ENCODE data around the gene MAPKAPK2.

The MAPKAPK2 gene

GRCh38 chr1:206661161-206661820 lies 23.4 kb upstream of the MAPKAPK2 start:
- no peak for DNase-seq

GRCh38 chr1:206662396-206663092 lies 22.2 kb upstream of the MAPKAPK2 start:
- no peak for DNase-seq

GRCh38 chr1:206663362-206663761 lies 21.3 kb upstream of the MAPKAPK2 start:
- DNase-seq = no peak

DNA sequence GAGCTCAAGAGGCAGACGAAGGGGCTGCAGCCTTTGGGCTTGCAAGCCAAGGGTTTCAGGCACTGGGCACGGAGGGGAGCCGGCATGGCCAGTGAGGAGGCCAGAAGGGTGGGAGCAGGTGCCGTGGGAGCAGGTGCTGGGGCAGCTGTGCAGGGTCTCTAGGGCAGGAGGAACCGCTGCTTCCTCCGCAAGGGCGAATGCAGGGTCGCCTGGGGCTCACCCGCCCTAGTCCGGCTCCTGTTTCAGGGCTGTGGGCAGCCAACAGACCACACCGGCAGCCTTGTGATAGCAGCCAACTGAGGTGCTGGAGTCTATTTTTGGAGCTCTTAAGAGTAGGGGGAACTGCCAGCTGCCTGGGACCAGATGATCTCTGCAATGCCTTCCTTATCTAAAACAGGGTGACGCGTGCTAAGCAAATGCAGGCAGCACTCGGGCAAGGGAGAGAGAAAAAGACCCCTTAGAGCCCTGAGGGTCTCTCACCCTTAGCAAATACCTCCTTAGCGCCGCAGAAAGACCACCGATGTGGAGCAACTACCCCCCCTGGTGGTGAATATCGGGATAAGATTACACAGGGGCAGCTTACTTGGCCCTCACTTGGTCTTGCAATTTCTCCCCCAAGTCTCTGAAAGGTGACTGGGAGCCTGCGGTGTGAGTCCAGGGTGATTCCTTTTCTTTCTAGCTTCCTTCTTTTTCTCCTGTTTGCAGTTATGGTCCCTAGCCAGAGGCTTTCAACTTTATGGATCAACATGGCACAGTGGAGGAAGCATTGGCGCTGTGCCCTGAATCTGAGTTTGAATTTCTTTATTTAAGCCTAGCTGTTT lies 20.7 kb upstream of the MAPKAPK2 start:
- DNase-seq = no peak

GRCh38 chr1:206664740-206665139 lies 20.0 kb upstream of the MAPKAPK2 start:
- DNase-seq = no peak

GRCh38 chr1:206666031-206666561 lies 18.6 kb upstream of the MAPKAPK2 start:
- no peak for DNase-seq

DNA sequence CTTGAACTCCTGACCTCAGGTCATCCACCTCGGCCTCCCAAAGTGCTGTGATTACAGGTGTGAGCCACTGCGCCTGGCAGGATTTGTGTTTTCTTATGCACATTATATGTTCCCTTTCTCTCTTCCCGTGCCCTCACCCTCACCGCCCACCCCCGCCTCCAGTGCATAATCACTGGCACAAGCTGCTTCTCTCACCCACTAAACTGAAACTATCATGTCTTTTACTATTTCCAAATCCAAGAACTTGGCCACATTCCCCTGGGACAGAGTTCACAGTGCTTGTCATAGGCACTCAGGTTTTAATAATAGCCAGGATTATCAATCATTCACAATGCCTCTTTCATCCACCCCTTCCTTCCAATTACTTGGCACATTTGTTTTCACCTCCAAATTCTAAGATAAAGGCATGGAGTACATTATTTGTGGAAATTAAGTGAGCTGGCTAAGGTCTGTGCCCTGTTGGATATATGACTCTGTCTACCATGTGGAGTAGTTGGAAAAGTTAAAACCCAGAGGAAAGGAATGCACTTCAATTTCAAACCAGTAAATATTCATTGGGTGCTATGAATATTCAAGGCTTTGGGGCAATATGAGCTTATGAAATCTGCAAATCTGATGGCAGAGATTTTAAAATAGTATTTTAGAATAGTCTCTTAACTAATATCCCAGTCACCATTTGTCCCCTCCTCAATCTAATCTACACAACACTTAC lies 17.6 kb upstream of the MAPKAPK2 start:
- DNase-seq = no peak

- no peak for DNase-seq
Observed at GRCh38 chr1:206668351-206668750, 16.4 kb upstream of the MAPKAPK2 start.

DNA sequence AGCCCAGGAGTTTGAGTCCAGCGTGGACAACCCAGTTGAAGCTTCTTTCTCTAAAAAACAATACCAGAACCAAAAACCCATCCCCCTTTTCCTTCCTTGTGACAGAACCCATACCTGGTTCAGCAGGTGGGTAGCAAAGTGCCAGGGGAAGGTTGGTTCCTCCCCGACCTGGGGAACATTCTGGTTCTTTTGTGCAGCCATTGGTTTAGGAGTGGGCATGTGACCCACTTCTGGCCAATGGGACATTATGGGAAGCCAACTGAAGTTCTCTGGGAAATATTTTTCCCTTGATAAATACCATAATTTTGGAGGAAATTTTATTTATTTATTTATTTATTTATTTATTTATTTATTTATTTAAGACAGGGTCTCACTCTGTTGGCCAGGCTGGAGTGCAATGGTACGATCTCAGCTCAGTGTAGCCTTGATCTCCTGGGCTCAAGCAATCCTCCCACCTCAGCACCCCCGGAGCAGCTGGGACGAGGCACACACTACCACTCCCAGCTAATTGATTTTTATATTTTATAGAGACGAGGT lies 15.8 kb upstream of the MAPKAPK2 start:
- no peak for DNase-seq

DNA sequence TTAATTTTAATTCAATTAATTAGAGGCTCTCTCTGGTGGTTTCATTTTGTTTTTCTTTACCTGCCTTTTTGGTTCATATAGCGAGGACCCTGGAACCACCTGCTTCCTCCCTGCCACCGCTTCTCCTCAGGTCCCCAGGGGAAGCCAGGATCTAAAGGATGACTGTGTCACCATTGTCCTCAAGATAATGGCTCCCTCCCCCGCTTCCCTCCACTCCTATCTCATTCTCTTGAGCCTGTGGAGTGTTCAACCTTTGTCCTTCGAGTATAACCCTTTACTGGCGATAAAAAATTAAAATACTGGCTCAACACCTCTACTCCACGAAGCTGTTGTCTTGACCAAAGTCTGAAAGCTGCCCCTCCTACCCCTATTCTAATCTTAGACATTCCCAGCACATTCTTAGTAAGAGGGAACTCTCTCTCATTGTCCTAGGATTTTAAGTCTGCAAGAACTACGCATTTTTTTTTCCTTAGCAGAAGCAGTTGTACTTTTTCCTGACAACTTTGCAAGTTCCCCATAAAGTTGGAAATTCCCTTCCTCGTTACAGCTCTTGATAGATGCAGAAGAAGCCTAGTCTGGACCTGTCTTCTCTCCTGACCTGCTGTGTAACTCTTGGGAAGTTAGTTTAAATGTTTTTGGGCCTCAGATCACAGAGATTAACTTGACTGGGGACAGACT lies 12.6 kb upstream of the MAPKAPK2 start:
- no peak for DNase-seq

DNA sequence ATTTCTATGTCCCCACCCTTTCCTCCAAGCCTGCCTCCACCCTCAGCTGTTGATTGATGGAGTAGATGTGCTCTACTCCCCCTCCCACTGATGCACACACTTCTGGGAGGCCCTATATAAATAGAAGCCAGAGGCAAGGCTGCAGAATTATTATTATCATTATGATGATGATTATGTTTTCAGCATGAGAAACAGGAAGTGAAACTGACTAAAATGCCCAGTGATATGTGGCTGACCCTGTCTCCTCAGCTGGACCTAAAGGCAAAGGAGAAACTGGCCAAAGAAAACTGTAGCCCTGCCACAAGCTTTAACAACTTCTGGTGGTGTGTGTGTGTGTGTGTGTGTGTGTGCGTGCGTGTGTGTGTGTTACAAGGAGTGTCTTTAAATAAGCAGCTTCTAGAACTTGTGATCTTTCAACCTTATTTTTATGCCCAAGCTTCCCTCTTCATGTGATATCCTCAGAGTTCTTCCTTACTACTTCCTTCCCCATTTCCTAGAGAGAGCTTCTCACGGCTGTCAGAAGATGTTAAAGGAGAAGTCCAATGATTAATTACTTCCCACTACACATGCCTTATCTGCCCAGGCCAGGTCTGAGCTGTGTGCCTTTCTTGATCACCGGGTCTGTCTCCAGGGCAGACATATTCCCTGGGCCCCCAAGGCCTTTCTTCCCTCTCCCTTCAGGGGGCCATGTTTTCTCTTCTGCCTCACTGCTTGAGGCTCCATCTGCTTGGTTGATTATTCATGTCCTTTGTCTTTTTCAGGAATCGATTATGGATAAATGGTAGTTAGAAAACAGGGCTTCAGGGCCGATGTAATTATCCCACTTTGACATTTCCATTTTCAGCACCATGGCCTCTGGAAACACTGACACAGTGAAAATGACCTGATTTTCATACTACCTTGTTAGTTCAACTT lies 11.6 kb upstream of the MAPKAPK2 start:
- no peak for DNase-seq

GRCh38 chr1:206674236-206674635 lies 10.5 kb upstream of the MAPKAPK2 start:
- DNase-seq = no peak

- DNase-seq = no peak
Observed at GRCh38 chr1:206674745-206675175, 9.9 kb upstream of the MAPKAPK2 start.

GRCh38 chr1:206676499-206676898 lies 8.2 kb upstream of the MAPKAPK2 start:
- DNase-seq = no peak

GRCh38 chr1:206678490-206678889 lies 6.2 kb upstream of the MAPKAPK2 start:
- DNase-seq = no peak

DNA sequence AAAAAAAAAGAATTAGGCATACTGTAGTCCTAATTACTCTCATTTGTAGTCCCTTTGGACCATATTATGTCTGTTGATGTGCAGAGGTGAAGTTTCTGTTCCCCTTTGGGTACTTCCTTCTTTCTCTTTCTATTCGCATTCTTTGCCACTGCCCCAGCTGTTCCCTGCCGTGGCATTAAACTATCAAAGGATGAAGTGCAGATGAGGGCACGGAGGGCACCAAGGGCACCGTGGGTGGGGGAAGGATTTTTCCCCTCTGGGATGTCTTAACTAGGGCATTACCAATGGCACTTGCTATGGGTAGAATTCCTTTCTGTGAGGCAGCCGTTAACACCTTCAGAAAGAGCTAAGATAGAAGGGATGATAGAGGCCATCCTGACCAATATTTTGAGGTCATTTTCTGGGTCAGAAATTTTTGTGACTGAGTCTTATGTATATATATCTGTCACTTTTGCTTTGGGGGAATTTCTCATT lies 4.9 kb upstream of the MAPKAPK2 start:
- no peak for DNase-seq

- DNase-seq = no peak
Observed at GRCh38 chr1:206680279-206680678, 4.4 kb upstream of the MAPKAPK2 start.

GRCh38 chr1:206681359-206681758 lies 3.3 kb upstream of the MAPKAPK2 start:
- no peak for DNase-seq

DNA sequence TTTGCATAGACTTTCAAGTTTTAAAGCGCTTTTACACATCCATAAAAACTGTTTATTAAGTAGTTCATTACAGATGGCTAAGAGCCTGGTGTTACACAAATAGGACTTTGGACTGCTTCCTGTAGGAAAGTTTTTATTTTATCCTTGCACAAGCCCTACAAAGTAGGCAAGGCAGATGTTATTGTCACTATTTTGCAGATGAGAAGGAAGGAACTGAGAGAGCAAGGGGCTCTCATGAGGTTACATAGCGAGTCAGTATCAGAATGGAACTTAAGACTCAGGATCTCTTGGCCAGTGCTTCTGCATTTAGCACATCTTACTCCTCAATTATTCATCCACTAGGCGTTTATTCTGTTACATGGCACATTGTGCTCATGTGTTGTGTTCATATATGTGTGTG lies 2.6 kb upstream of the MAPKAPK2 start:
- no peak for DNase-seq

DNA sequence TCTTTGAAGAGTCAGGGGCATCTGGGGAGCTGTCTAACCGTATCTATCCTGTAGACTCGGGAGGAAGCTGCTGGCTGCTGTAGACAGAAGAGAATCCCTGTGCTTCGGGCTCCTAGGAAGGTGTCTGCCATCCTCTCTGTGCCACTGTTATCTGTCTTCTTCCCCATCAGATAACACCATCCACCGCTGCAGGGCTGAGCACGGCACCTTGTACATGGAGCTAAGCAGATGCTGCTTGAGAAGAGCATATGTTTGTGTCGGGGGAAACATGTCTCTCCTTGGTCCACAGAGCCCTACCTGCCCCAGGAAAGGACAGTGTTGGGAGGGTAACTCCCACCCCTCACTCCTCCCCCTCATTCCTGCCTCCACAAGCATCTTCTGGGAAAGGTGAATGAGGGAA lies 1.4 kb upstream of the MAPKAPK2 start:
- no peak for DNase-seq

DNA sequence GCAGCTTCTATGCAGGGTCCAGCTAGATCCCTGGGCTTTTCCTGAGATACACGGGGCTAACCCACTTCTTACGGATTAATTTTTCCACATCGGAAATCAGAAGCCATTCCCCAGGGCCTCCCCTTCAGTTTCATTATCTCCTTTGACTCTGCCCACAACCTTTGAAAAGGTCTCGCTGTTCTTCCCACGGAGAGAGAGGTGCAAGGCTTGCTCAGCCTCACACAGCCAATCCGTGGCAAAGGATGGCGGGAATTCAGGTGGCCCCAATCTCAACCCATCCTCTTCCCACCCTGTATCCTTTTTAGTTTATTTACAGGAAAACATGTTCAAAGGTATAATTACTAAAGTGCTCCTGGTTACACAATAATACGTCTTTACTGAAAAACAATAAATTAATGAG lies 702 bp upstream of the MAPKAPK2 start:
- no peak for DNase-seq

All from cerebellar nuclear complex (tissue), 1 donor.